GOT3 (cell line): ENCODE results near the gene RNF187.
"Not testable (repeated sequence)": the region's sequence is repeated elsewhere in the genome, so short reads cannot be mapped to it uniquely, and the experiment has no call there.

ENCODE experiments used
- DNase-seq: peaks from one replicate; lab custom pipeline; 2025; ENCODE audit warnings: mixed read lengths; lab: John Stamatoyannopoulos, UW

Gene RNF187

DNA sequence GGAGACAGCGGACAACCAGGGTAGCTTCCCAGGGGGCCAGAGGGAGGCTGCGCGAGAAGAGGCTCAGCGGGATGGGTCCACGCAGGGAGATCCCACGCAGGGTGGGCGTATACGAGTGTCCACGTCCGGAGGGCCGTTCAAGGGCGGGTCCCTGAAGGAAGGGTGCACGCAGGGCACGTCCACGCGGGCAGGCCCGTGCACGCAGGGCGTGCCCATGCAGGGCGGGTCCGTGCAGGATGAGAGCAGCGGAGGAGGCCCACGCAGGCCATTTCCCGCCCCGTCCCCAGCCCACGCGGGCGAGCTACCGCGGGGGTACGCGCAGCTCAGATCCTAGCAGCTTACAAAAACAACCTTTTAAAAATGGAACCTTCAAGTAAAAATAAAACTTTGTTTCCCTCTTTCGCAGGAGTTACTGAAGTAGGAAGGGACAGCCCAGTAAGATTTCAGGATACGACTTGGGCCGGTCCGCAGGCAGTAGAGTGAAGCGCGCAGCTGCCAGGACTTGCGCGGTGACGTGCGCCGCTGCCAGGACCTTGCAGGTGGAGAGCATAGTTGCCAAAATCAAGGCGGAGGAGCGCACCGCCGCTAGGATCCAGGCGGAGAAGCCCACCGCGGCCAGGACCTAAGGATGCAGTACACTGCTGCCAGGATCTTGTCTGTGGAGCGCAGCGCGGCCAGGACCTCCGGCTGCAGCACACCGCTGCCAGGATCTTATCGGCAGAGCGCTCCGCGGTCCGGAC is 416 bp upstream of the RNF187 start:
- peak; percentile 92 for DNase-seq

DNA sequence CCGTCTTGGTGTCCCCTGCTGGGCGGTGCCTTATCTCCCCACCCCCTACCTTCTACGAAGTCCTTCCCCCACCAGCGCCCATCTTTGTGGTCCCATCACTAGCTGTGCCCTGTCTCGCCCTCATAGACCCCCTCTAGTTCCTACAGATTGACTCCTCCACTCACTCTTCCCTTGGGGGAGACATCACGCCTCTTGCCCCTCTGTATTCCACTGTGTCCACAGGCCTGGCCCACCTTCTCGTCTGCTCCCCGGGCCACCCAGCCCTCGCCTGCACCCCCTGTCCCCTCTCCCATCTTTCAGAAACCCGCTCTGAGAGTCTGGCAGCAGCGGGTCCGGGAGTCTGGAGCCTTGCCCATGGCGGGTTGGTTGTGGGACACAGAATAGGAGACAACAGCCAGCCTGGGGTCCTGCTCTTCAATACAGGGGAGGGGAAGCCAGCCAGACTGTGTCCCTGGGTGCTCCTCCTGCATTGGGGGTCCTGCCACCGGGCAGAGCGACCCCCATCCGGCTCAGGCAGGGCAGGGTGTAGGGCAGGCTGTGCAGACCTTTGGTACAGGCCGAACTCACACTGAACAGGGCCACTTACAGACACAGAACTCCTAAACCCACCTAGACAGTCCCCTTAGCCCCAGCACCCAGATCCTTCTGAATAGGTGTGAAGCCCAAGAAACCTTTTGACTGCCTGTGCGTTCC is 1.1 kb downstream of the RNF187 start:
- DNase-seq: no peak

DNA sequence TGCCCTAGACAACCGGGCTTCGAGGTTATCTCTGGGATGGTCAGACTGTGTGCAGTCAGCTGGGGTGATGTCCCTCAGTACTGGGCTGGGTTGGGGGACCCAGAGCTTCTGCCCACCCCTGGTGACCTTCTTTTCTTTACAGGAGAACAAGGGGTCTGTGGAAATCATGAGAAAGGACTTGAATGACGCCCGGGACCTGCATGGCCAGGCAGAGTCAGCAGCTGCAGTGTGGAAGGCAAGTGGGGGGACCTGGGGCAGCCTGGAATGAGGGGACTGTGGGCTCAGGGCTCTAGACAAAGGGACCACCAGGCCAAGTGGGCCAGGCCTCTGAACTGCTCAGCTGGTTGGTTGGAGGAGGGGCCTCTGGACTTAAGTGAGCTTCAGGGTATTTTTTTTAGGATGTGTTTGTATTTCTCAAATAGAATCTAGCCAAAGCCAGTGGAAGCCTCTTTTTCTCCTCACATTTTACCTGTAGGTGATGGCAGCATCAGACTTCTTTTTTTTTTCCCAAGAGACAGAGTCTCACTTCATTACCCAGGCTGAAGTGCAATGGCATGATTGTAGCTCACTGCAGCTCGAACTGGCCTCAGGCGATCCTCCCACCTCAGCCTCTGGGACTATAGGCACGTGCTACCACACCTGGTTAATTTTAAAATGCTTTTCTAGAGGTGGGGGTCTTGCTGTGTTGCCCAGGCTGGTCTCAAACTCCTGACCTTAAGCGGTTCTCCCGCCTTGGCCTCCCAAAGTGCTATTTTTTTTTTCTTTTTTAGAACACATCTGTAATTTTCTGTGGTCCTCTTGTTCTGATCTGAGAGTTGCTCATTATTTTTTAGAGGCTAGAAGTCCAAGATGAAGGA is 1.9 kb downstream of the RNF187 start:
- no peak for DNase-seq

DNA sequence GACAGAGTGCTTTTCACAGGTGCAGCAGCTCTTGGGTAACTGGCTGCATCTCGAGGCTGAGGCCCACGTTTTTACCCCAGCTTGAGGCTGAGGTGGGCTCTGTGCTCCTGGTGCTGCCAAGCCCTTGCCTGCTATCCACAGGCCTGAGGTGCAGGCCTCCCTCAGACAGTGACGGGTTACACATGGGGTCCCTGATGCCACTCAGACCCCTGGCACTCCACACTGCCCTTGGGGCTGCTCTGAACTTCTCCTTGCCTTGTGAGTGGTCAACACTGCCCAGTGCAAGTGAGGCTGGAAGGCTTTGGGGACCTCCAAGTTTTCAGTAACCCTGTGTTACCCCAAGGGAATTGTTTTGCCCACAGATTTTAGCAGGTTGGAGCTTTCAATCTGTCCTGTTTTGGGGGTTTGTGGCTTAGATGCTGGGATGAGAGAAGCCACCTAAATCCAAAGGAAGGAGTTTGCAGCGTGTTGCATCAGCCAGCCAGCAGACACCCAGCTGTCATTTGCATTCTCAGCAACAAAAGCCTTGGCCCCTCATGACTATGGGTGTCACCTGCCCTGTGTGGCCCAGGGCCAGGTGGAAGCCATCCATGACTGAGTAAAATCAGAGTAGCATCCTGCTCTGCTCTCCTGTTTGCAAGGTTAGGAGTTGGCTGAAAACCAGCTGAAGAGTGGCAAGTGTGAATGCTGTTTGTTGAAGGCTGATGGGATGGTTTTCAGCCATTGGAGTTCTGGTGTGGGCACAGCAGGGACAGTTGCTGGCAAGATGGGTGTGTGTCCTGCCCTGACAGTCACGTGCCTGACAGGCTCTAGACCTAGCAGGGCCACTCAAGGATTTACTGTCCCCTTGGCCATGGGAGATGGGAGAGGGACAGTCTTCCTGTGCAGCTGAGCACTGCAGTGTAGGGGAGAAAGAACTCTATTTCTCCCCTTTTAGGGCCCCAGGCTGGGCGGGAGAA is 3.2 kb downstream of the RNF187 start:
- DNase-seq: no peak

GRCh38 chr1:228493141-228494043 is 6.2 kb downstream of the RNF187 start:
- DNase-seq: no peak

DNA sequence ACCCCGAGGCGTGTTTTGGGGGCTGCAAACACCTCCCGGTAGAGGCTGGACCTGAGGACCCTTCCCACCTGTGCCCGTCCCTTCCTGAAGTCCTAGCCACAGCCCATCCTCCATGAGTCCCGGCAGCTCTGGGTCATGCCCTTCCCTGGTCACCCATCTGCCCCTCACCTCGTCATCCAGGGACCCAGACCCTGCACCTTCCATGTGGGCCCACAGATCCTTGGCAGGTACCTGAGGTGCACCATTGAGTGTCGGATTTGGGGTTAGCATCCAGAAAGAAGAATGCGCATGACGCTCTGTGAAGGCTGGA is 6.8 kb downstream of the RNF187 start:
- no peak for DNase-seq

DNA sequence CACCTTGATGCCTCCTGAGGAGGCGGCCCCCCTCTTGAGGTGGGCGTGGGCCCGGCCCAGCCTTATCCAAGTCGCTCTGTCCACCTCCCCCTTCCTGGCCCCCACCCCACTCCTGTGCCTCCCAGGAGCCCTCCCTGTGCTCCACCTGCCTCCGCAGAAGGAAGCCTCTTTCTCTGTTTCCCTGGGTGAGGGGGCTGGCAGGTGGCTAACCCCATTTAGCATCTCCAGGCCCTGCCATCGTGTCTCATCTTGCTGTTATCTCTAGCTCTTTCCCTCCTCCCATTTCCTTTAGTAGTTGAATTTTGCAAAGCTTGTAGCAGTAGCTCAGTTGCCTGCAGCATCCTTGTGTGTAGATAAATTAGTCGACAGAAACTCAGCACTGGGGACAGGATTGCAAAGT is 7.2 kb downstream of the RNF187 start:
- no peak for DNase-seq

DNA sequence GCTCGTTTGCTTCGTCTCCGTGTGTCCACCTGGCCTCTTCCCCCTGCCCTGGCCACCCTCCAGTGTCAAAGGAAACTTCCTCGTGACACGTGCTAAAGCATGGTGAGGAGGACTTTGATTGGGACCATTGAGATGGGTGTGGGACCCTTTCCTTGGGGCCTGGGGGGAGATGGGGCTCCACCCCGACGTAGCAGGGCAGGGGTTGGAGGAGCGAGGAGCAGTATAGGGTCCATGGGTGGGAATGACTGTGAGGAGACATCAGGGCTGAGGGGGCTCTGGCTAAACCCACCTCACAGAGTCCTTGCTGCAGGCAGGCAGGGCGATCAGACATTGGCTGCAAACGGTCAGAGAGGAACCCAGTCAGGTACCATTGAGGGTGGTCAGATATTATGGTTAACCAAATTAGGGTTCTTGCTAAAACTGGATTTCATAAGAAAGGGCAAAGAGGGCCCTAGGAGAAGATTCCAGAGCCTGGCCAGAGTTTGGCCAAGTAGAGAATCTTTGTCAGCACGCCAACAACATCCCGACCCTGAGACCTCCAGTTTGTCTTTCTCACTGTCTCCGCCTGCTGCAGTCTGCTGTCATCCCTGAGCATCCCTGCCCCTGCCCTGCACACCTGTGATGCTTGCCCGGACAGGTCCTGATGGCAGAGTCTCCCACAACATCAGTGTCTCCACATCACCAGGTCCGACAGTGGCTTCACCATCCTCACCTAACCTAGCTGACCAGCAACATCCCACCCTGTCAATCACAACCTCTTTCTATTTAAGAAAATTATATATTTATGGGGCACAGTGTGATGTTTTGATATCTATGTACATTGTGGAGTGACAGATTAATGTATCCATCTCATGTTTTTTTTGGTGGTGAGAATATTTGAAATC is 8.0 kb downstream of the RNF187 start:
- no peak for DNase-seq

GRCh38 chr1:228496084-228496483 is 8.9 kb downstream of the RNF187 start:
- DNase-seq: no peak

GRCh38 chr1:228496494-228496893 is 9.3 kb downstream of the RNF187 start:
- DNase-seq: no peak

GRCh38 chr1:228497206-228497605 is 10.0 kb downstream of the RNF187 start:
- no peak for DNase-seq

DNA sequence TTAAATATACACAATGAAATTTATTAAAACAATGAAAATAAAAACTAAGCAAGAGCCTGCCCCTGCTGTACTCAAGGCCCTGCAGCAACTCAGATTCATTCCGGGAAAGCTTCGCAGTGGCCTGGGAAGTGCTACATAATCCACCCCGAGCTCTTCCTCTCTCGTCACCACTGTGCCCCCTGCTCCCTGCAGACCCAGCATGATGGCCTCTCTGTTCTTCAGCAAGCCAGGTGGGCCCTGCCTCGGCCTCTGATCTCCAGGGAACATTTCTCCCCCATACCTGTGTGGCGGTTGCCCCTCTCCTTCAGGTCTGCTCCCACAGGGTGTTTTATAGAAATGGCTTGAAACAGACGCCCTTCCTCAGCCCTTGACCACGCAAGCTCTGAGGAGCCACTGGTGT is 10.6 kb downstream of the RNF187 start:
- DNase-seq: no peak

DNA sequence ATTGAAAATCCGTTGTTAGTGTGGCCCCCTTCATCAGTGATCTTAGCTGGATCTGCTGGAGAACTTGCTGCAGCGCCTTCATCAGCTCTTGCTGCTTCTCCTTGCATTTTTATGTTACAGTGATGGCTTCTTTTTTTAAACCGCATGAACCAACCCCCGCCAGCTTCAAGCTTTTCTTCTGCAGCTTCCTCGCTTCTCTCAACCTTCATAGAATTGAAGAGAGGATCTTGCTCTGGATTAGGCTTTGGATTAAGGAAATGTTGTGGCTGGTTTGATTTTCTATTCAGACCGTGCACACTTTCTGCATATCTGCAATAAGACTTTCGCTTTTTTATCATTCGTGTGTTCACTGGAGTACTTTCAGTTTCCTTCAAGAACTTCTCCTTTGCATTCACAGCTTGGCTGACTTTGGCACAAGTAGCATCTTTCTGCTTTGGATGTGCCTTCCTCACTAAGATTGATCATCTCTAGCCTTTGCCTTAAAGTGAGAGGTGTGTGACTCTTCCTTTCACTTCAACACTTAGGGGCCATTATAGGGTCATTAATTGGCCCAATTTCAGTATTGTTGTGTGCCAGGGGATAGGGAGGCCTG is 13.1 kb downstream of the RNF187 start:
- no peak for DNase-seq

- peak; percentile 83 for DNase-seq
These were observed 14.0 kb downstream of the RNF187 start for GRCh38 chr1:228500901-228501871.

- DNase-seq: no peak
These were observed 15.3 kb downstream of the RNF187 start for GRCh38 chr1:228502522-228502921.

DNA sequence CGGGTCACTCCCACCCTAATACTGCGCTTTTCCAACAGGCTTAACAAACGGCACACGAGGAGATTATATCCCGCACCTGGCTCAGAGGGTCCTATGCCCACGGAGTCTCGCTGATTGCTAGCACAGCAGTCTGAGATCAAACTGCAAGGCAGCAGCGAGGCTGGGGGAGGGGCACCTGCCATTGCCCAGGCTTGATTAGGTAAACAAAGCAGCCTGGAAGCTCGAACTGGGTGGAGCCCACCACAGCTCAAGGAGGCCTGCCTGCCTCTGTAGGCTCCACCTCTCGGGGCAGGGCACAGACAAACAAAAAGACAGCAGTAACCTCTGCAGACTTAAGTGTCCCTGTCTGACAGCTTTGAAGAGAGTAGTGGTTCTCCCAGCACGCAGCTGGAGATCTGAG is 18.8 kb downstream of the RNF187 start:
- DNase-seq: not testable (repeated sequence)

DNA sequence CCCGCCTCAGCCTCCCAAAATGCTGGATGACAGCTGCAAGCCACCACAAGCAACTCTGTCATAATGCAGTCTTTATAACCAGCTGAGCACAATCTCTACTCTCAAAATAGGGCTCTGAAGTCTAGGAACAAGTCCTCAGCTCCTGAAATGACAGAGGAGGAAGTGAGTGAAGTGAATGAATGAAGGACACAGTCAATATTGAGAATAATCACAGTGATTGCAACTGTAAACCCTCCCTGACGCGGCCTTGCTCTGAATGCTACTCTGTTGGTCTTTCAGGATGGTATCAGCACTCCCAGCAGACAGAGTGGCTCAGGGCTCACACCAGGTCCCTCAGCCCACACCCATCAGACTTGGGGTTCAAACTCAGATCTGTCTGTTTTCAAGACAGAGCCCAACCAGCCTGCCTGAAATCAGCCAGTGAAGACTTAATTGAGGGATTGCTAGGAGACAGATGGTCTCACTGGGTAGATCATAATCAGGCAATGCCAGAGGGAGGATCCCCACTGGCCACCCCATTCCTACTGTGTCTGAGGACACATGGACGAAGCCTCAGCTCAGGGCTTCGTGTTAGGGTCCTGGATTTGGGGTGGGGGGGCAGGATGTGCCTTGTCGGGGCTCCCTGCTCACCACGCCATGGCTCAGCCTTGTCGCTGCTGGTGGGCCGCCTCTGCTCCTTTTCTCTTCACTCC is 20.9 kb downstream of the RNF187 start:
- no peak for DNase-seq
